KBM-7 (cell line): ENCODE data around the gene TP53BP1.

Source experiments
- DNase-seq: peaks from one replicate; pipeline ENCODE4 v3.0.0-alpha.2; 2015
- in situ Hi-C: fragments of 300-500 bp; cut with MboI; formaldehyde crosslinking; loops from 2 replicates; pipeline ENCODE4 v1.14.3; 2020; ENCODE audit warnings: low sequenced_read_pairs, low pct_unique_long_range_greater_than_20kb, mixed read lengths

Gene TP53BP1

DNA sequence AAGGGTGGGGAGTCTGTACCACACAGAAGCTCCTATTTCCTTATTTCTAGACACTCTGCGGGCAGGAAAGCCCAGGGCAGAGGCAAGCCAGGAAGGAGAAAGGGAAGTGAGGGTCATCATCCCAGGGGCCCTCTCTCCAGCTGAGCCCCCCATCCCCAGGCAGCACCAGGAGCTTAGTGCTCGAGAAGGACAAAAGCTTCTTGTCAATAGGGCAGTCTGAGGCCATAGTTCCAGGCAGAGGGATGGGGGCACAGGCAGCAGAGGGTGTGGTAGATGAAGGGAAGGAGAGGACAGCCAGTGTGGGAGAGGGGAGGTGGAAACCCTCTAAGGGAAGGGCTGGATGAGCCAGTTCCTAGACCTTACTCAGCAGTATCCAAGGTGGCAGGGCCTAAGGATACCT is 27.2 kb upstream of the TP53BP1 start:
- in situ Hi-C loops, result no loop called here
- no peak for DNase-seq

DNA sequence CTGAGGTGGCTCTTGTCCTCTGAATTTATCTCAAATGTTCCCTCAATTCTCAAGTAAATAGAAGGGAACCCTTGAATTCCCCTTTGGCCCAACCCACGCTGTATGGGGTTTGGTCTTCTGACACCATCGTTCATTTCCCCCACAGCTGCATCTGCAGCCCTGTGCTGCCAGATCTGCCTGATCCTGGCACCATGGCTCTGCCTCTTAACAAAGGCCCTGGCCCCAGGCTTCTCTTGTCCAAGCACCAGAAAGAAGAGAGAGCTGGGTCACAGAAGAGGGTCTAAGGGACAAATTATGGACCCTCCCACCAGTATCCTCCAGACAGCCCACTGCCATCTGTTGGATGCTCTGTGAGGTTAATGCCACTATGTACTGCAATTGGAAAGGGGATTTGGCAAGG is 26.2 kb upstream of the TP53BP1 start:
- in situ Hi-C loops, result no loop called here
- no peak for DNase-seq

DNA sequence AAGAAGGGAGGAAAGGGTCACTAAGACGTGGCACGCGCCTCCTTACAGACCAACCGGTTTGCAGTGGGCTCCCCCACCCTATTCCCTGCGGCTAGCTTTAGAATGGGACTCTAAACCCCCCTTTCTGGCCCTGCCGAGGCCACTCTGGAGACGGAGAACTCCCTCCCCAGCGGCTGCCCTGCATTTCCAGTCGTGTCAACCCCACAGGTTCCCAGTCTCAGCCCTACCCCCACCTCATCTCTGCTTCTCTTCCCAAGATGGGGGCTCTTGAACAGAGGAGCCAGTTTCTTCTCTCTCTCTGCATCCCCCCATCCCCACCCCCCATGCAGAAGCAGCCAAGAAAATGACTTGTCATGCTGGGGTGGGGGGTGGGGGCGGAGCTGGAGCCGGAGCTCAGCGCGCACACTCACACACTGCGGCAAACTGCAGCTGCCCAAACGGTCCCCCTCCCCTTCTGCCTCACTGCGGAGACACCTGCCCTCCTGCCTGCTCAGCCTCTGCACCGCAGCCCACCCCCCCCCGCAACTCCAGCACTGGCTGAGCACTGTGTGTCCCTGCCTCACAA is 25.3 kb upstream of the TP53BP1 start:
- peak; percentile 64 for DNase-seq
- in situ Hi-C loops, result no loop called here

GRCh38 chr15:43517354-43518196 is 24.6 kb upstream of the TP53BP1 start, which contains the start of gene MAP1A:
Gene MAP1A (plus strand): TSS chr15:43517608. CDS start chr15:43521474, 3,866 bp downstream.
- in situ Hi-C loops, result no loop called here
- peak; percentile 49 for DNase-seq

DNA sequence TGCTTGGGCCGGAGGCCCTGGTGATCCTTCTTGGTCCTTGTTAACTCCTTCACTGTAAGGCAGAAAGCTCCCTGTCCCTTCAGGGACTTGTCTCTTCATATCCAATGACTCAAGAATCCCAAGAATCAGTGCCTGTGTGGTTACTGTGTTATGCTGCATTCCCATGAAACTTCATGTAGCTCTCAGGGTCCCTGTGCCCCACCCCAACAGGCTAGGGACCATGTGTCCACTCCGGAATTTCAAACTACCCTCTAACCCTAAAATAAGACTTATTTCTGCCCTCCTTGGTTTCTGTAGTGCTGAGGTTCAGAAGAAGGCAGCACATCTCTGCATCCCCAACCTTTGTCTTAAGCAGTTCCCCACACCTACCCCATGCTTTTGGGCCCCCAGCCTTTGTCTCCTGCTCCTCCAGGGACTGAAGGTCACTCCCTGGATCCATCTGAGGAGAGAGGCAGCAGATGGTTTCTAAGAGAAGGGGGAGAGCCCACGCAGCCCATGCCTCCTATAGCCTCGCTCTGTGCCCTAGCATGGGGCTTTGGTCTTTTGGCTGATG is 23.9 kb upstream of the TP53BP1 start:
- no peak for DNase-seq
- in situ Hi-C loops, result no loop called here

DNA sequence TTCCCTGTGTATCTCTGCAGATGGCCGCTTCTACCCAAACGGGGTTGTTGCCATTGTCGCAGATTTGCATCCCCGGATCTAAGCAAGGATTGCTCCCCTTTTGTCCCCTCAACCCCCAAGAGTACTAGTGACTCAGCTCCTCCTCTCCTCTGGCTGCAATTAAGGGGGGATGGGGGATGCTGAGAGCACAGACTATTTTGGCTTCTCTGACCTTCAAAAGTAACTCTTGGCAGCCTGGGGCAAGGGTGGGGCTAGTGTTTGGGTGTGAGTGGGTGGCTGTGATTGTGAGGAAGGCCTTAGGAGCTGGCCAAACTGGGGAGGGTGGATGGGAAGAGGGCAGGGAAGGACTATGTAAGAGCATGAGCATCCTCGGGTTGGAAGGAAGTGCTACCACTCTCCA is 23.2 kb upstream of the TP53BP1 start:
- in situ Hi-C loops, result no loop called here
- no peak for DNase-seq

GRCh38 chr15:43515741-43516140 is 22.8 kb upstream of the TP53BP1 start:
- in situ Hi-C loops, result no loop called here
- no peak for DNase-seq

DNA sequence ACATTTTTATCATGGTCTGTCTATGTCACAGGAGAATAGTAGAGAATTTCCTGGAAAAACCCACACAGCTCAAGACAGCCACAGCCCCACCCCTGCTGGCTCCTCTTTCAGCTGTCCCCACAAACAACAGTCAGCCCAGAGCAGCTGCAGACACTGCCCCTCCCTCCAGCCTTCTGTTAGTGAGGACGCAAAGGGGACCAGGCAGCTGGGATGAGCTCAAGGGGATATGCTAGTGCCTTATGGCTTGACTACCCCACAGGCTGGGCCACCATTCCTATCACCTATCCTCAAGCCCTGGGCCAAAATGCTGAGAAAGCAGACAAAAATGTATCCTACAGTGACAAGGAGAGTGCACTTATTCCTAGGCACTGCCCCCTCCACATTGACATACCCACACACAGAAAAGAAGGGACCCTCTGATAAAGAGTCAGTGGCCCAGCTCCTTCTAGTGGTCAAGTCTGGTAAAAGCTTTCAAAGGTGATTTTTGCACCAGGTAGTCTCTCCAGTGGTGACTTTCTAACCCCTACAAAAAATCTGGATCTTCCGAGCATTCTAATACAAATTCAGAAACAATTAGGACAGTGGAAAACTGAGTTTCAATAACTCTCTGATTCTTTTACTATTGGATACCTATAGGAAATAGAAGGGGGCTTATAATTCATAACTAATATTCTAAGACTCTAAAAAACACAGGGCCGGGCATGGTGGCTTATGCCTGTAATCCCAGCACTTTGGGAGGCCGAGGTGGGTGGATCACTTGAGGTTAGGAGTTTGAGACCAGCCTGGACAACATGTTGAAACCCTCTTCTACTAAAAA is 21.5 kb upstream of the TP53BP1 start:
- peak; percentile 60 for DNase-seq
- in situ Hi-C loops, result no loop called here

DNA sequence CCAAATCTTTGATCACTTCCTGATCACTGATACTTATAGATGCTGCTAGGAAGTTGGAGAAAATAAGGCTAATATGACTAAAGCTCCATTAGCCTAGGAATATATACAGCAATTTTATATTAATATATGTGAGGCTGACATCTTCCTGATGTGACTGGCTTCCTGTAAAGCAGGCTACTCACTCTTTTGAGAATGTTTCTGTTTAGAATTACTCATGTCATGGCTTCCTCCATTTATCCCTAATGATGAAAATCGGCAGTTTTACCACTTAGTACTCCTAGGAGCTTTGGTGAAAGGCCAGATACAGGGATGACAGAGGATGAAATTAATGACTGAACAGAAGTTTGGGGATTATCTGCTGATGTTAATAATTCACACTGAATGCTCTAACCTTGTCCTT is 20.6 kb upstream of the TP53BP1 start:
- in situ Hi-C loops, result no loop called here
- no peak for DNase-seq

DNA sequence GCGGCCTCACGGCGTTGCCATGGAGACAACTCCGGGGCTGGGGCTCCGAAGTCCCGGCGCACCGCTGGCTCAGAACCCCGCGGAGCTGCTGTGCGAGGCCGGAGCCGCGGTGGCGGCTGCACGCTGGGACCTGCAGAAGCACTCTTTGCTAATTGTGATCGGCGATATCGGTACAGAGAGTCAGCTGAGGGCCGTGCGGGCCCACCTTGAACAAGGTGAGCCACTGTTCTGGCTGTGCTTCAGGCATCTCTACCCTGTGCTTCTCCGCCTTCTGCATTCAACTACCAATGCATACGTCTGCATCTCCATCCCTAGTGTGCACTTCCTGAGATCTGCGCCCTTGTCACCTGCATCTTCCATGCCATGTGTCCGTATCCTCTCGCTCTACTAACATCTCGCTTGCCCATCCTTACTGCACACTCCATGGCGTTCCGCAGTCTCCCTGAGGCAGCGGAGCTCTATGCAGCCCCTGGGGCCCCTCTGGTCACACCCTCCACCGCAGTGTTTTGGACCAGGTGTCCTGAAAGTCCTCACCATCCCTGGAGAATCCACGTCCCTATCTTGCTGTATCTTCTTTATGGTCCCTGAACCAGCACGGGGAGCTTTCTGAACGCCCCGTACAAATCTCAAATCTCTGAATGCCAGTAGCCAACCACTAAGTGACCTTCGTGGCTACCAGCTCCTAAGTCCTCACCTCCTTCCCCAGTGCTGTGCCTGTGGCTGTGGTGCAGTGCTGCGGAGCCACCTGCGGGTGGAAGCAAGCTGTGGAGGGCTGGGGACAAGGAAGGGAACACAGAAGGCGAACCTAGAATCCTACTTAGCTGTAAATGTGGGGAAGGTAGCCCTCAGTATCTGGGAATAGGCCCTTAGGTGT is 18.3 kb upstream of the TP53BP1 start:
- peak; percentile 53 for DNase-seq

GRCh38 chr15:43510200-43511011 is 17.4 kb upstream of the TP53BP1 start:
- in situ Hi-C loops, result no loop called here
- DNase-seq, result peak; percentile 98

More for the DNA sequence above, 18.3 kb upstream of the TP53BP1 start:
- in situ Hi-C loops, result no loop called here

DNA sequence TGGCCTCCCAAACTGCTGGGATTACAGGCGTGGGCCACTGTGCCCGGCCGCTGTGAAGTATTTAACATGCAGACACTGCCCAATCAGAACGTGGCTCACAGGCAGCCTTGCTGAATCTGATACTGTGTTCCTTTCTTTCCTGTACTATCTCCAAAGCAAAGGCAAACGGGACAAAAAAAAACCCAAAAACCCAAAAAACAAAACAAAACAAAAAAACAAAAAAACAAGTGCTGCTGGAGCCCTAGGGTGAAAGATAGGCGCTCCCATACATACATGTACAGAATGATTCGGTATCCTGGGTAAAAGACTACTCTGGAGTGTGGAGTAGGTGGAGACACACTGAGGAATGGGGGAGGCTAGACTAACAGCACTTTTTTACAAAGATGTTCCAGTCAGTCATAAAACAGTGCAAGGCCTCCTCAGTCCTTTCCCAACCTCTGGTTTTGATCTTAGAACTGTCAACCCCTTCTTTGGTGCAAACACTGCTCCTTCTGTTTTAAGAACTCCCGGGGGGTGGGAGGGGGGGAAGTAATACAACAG is 16.8 kb upstream of the TP53BP1 start:
- in situ Hi-C loops, result no loop called here
- DNase-seq, result no peak

DNA sequence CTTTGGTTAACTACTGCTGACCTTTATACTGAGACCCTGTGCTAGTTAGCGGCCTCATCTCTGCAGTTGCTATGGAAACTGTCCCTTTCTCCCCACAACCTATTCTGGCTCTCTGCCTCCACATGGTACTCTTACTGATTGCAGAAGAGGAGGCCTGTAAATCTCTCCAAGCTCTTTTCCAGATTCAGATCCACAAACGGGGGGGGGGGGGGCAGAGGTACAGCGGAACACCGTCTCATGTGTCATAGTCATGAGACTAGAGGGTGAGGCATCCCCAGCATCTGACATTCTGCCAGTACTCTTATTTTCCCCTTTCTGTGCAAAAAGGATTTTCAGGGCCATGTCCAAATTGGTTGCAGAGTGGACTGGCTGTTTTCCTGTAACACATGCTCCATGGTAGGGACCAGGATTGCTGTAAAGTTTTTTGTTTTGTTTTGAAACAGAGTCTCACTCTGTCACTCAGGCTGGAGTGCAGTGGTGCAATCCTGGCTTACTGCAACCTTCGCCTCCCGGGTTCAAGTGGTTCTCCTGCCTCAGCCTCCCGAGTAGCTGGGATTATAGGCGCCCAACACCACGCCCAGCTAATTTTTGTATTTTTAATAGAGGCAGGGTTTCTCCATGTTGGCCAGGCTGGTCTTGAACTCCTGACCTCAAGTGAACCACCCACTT is 16.2 kb upstream of the TP53BP1 start:
- DNase-seq, result no peak
- in situ Hi-C loops, result no loop called here

- no peak for DNase-seq
- in situ Hi-C loops, result no loop called here
These were observed 15.5 kb upstream of the TP53BP1 start for GRCh38 chr15:43508421-43508820.

- DNase-seq, result no peak
- in situ Hi-C loops, result no loop called here
These were observed 12.8 kb upstream of the TP53BP1 start for GRCh38 chr15:43505738-43506137.

DNA sequence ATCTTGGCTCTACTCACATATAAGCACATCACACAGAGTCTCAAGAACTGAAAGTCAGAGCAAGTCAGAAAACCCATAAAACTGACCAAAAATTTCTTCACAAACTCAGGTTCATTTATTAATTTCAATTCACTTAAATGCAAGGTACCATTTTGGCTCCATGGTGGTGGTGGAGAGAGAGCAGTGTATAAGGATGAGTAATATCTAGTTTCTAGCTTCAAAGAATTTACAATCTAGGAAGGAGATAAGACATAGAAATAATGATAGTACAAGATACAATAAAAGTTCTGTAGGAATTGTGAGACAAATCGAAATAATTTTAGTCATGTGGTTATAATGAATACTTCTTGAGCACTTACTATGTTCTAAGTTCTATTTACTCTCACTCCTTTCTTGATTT is 6.7 kb upstream of the TP53BP1 start:
- DNase-seq, result no peak
- in situ Hi-C loops, result no loop called here

GRCh38 chr15:43498990-43499389 is 6.0 kb upstream of the TP53BP1 start:
- in situ Hi-C loops, result no loop called here
- no peak for DNase-seq
